ENCODE measurements around the gene CBX1. TPM values are rescaled to one million over a fixed set of nuclear protein-coding genes. Genes with fewer than 3 reads are reported as not detected.

CBX1 gene
- total and polyA plus RNA-seq, 2 of the 13 experiments (the other 11 are each of a cell fraction or from before 2014, with no cell fraction given) = 17.8 to 108 TPM

- no peak overlapping the region for H2AFZ ChIP-seq (ENCODE audit: low read length)
- ChIA-PET CTCF (ENCODE audit: low intra/inter-chr PET ratio, low total read pairs) (no interaction called here), POLR2A (interaction anchor here (0.6 to 1.4 kb wide), 2 partner anchors 16 to 47 kb away, joined by 3 read pairs; partner anchors contain the start of gene SNX11)
- no peak overlapping the region for H3K27ac ChIP-seq (ENCODE audit: extremely low read length, insufficient read depth, low read length)
- H3K4me3 ChIP-seq (replicated peaks in 1 of 3; ENCODE audit: insufficient read depth in 1 of 3, low read depth in 2 of 3, low read length in 3 of 3) = no peak overlapping the region
- in situ Hi-C loops (cut with HindIII; ENCODE audit: extremely low pct_ligation_motif_present, low pct_unique_long_range_greater_than_20kb) (no loop called here), intact Hi-C loops (cut with micrococcal nuclease; ENCODE audit: unreplicated experiment) (no loop called here)
- no peaks in the 10 kb centered on the region for H3K4me1 ChIP-seq (ENCODE audit: insufficient read depth, low read length)
- H3K4me2 ChIP-seq (ENCODE audit: low read depth, low read length) = no peak overlapping the region
- no peaks in the 10 kb centered on the region for H3K27me3 ChIP-seq (ENCODE audit: control insufficient read depth in 1 of 2, insufficient read depth in 2 of 2, low read length in 2 of 2)
- ATAC-seq = no peak
- no peak for FAIRE-seq
- no peak for DNase-seq (ENCODE audit: low spot score)
- no peak overlapping the region for H3K9ac ChIP-seq (ENCODE audit: insufficient read depth, low read depth, low read length)
- 97% methylated on average over 4 of the region's 4 CpGs for WGBS (ENCODE audit: low lambda C conversion rate)
- no peak for TF ChIP-seq GATAD1 (CRISPR knock-in tag; IDR thresholded peaks at IDR 0.05)
- no peak for TF ChIP-seq TEAD3 (CRISPR knock-in tag; optimal IDR thresholded peaks at IDR 0.05; ENCODE audit: borderline replicate concordance)
- no peak for TF ChIP-seq HIC2 (CRISPR knock-in tag; IDR thresholded peaks at IDR 0.05; ENCODE audit: low read depth)
- no peak for TF ChIP-seq NFYB (CRISPR knock-in tag; IDR thresholded peaks at IDR 0.05)
- TF ChIP-seq ZMYM3 (CRISPR knock-in tag; IDR thresholded peaks at IDR 0.05) = no peak
- TF ChIP-seq ATRX (CRISPR knock-in tag; IDR thresholded peaks at IDR 0.05; ENCODE audit: borderline replicate concordance) = no peak
- TF ChIP-seq ZNF451 (CRISPR knock-in tag; IDR thresholded peaks at IDR 0.05) = no peak
- TF ChIP-seq ZNF639 (CRISPR knock-in tag; conservative IDR thresholded peaks at IDR 0.05) = no peak
- TF ChIP-seq ZNF800 (CRISPR knock-in tag; IDR thresholded peaks at IDR 0.05) = no peak
- TF ChIP-seq NONO (IDR thresholded peaks at IDR 0.05) = no peak
- TF ChIP-seq NONO (CRISPR knock-in tag; conservative IDR thresholded peaks at IDR 0.05) = no peak
- TF ChIP-seq BATF2 (CRISPR knock-in tag; IDR thresholded peaks at IDR 0.05) = no peak
- H4K20me1 ChIP-seq (ENCODE audit: insufficient read depth, low read length) = no peaks in the 10 kb centered on the region
- H3K36me3 ChIP-seq (replicated peaks in 1 of 2; ENCODE audit: control insufficient read depth in 1 of 2, insufficient read depth in 2 of 2, low read length in 2 of 2) = peaks cover 8 to 31% of the 10 kb centered on the region in 2 experiments; a peak in 4 of 5 replicates
- no TSS peak for BruUV-seq (replicated peaks)
- no peaks in the 10 kb centered on the region for H3K79me2 ChIP-seq (ENCODE audit: insufficient read depth, low read length)
- H3K9me3 ChIP-seq (ENCODE audit: low read length) = no peaks in the 10 kb centered on the region
Observed at GRCh38 chr17:48123776-48124388, 22.6 kb upstream of the CBX1 start.
